ENCODE results near the gene TIMP3.

DNA sequence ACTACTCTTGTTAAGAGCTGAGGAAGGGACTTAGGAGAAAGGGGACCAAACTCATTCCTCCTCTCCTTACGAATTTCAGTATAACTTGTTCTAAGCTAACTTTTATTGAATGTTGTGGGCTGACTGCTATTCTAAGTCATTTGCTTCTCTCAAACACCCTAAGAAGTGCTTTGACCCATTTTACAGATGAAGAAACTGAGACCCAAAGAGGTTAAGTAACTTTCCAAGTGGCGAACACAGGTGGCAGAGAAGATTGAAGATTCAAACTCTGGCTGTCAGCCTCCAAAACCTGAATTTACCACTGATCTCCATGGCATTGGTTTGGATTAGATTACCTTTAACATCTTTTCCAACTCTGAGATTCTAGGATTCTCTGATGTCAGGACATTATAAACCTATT is 52.2 kb downstream of the TIMP3 start:
- TF ChIP-seq, protein P1, sequence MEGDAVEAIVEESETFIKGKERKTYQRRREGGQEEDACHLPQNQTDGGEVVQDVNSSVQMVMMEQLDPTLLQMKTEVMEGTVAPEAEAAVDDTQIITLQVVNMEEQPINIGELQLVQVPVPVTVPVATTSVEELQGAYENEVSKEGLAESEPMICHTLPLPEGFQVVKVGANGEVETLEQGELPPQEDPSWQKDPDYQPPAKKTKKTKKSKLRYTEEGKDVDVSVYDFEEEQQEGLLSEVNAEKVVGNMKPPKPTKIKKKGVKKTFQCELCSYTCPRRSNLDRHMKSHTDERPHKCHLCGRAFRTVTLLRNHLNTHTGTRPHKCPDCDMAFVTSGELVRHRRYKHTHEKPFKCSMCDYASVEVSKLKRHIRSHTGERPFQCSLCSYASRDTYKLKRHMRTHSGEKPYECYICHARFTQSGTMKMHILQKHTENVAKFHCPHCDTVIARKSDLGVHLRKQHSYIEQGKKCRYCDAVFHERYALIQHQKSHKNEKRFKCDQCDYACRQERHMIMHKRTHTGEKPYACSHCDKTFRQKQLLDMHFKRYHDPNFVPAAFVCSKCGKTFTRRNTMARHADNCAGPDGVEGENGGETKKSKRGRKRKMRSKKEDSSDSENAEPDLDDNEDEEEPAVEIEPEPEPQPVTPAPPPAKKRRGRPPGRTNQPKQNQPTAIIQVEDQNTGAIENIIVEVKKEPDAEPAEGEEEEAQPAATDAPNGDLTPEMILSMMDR (IDR thresholded peaks at IDR 0.05; ENCODE audit: poor library complexity), result no peak
- TF ChIP-seq EZH2 (IDR thresholded peaks at IDR 0.05; ENCODE audit: borderline replicate concordance) (no peak), EZH2phosphoT487 (IDR thresholded peaks at IDR 0.05; ENCODE audit: low read depth, severe bottlenecking, unreplicated experiment) (no peak)
